Lower leg skin (tissue), 4 donors: ENCODE data around the gene ACOT4. TPM values are rescaled to one million over a fixed set of nuclear protein-coding genes. Genes with fewer than 3 reads are reported as not detected.

Source experiments
- DNase-seq, 2 donors: peaks; one replicate each; pipeline ENCODE4 v3.0.0-alpha.2; 2019; ENCODE audit warnings: low spot score in 2 of 2
- H3K4me3 ChIP-seq: fragments of 200-600 bp; sonication (generic); 2 replicates; pipeline ENCODE4 v1.5.1; 2017; ENCODE audit warnings: mild to moderate bottlenecking, low read depth; ENCODE audit not compliant: poor library complexity, severe bottlenecking
- CTCF ChIP-seq, 3 donors: fragments of 450-650 bp; IDR thresholded peaks; one replicate each; pipeline ENCODE4 v1.5.1; 2016; ENCODE audit warnings: antibody characterized with exemption in 3 of 3, mild to moderate bottlenecking in 3 of 3, moderate library complexity in 2 of 3
- POLR2A ChIP-seq, 2 donors: fragments of 450-650 bp; IDR thresholded peaks; one replicate each; pipeline ENCODE4 v1.6.1; 2016 to 2017; ENCODE audit warnings: antibody characterized with exemption in 2 of 2, mild to moderate bottlenecking in 1 of 2, moderate library complexity in 1 of 2
- WGBS, 2 donors: methylation state at CpG; one replicate each; pipeline ENCODE4 v1.1.5; 2018; 5-methylcytosine and 5-hydroxymethylcytosine counted together
- intact Hi-C: fragments of 100-400 bp; cut with DNase I; formaldehyde crosslinking; loops from one replicate; pipeline ENCODE4 v1.15.0; 2023; ENCODE audit warnings: low total_unique reads
- total RNA-seq, 4 donors: library from RNA; depleted of rRNA; stranded (reverse); fragments of >200 nt; gene quantifications; one replicate each; pipeline ENCODE4 v1.1.0, GENCODE V29; 2016

Gene ACOT4
- total RNA-seq, 4 donors from 2014 or later: 0.53 to 2.7 (median 1.4) TPM

- TF ChIP-seq POLR2A (IDR thresholded peaks at IDR 0.05) (no peak), CTCF (IDR thresholded peaks at IDR 0.05) (no peak)
- no peak for DNase-seq
- 2 to 4% methylated on average over 7 to 10 of the region's 13 CpGs for WGBS, 2 donors
- intact Hi-C loops: no loop called here
- peak overlapping the region; percentile 44 for H3K4me3 ChIP-seq
These were observed 21.3 kb downstream of the ACOT4 start for GRCh38 chr14:73613046-73613383.

- DNase-seq: no peak
- no peak overlapping the region for H3K4me3 ChIP-seq
- intact Hi-C loops: no loop called here
- no peak for TF ChIP-seq CTCF (IDR thresholded peaks at IDR 0.05)
- WGBS, 2 donors: 68 to 76% methylated on average over 3 of the region's 3 CpGs
These were observed 21.8 kb downstream of the ACOT4 start for GRCh38 chr14:73613419-73613963.

- DNase-seq: no peak
- WGBS, 2 donors: 83 to 92% methylated on average over 4 of the region's 4 CpGs
- intact Hi-C loops: no loop called here
- TF ChIP-seq POLR2A (IDR thresholded peaks at IDR 0.05): no peak
- TF ChIP-seq CTCF (IDR thresholded peaks at IDR 0.05): no peak
- no peak overlapping the region for H3K4me3 ChIP-seq
These were observed 25.2 kb downstream of the ACOT4 start for GRCh38 chr14:73616831-73617230.

GRCh38 chr14:73619524-73619923 lies 27.9 kb downstream of the ACOT4 start:
- intact Hi-C loops: no loop called here
- DNase-seq: no peak
- WGBS, 2 donors: 22 to 60% methylated on average over 1 of the region's 1 CpG
- H3K4me3 ChIP-seq: no peak overlapping the region
- TF ChIP-seq POLR2A (IDR thresholded peaks at IDR 0.05) (no peak), CTCF (IDR thresholded peaks at IDR 0.05) (no peak)

GRCh38 chr14:73620268-73620667 lies 28.6 kb downstream of the ACOT4 start:
- intact Hi-C loops: no loop called here
- 88 to 90% methylated on average over 10 of the region's 10 CpGs for WGBS, 2 donors
- DNase-seq: no peak
- H3K4me3 ChIP-seq: no peak overlapping the region
- TF ChIP-seq POLR2A (IDR thresholded peaks at IDR 0.05): no peak
- no peak for TF ChIP-seq CTCF (IDR thresholded peaks at IDR 0.05)

- 80 to 93% methylated on average over 4 of the region's 4 CpGs for WGBS, 2 donors
- no peak for DNase-seq
- TF ChIP-seq CTCF (IDR thresholded peaks at IDR 0.05): no peak
- TF ChIP-seq POLR2A (IDR thresholded peaks at IDR 0.05): no peak
- intact Hi-C loops: no loop called here
- no peak overlapping the region for H3K4me3 ChIP-seq
These were observed 31.9 kb downstream of the ACOT4 start for GRCh38 chr14:73623504-73624054.
